Astrocyte of the cerebellum (primary cell): ENCODE data around the gene GALM.

ENCODE experiments used
- DNase-seq: peaks from one replicate; pipeline ENCODE4 v3.0.0-alpha.2; 2011; ENCODE audit warnings: low read depth
- H3K4me3 ChIP-seq: 2 replicates; pipeline ENCODE4 v1.5.1; 2011; ENCODE audit warnings: mild to moderate bottlenecking, low read depth, low read length, moderate library complexity
- CTCF ChIP-seq: IDR thresholded peaks from 2 replicates; pipeline ENCODE4 v1.5.1; 2012; ENCODE audit warnings: low read length, low read depth, moderate library complexity, mild to moderate bottlenecking; ENCODE audit errors: missing control alignments
- in situ Hi-C: cut with HindIII; loops from 2 replicates; pipeline ENCODE4 v1.10.0; 2017; ENCODE audit warnings: low sequenced_read_pairs

Gene GALM

GRCh38 chr2:38737925-38738324 lies 72.0 kb downstream of the GALM start:
- no peak for TF ChIP-seq CTCF
- H3K4me3 ChIP-seq, result no peak overlapping the region
- no peak for DNase-seq
- in situ Hi-C loops, result loop anchor here (25.0 kb wide), 2 partner anchors 426 to 676 kb away; no protein-coding TSS in a partner anchor

- no peak for DNase-seq
- no peak for TF ChIP-seq CTCF
- no peak overlapping the region for H3K4me3 ChIP-seq
- in situ Hi-C loops, result loop anchor here (25.0 kb wide), 2 partner anchors 427 to 677 kb away; no protein-coding TSS in a partner anchor
Observed at GRCh38 chr2:38739524-38739923, 73.6 kb downstream of the GALM start.

GRCh38 chr2:38740851-38741731 lies 75.2 kb downstream of the GALM start:
- no peak overlapping the region for H3K4me3 ChIP-seq
- in situ Hi-C loops, result loop anchor here (5.0 to 25.0 kb wide), 3 partner anchors 169 to 679 kb away; no protein-coding TSS in a partner anchor
- peak; percentile 28 for TF ChIP-seq CTCF
- DNase-seq, result peak; percentile 60

GRCh38 chr2:38742797-38743559 lies 77.1 kb downstream of the GALM start:
- no peak for DNase-seq
- H3K4me3 ChIP-seq, result no peak overlapping the region
- in situ Hi-C loops, result loop anchor here (5.0 to 25.0 kb wide), 3 partner anchors 171 to 681 kb away; no protein-coding TSS in a partner anchor
- TF ChIP-seq CTCF, result no peak

- DNase-seq, result no peak
- in situ Hi-C loops, result loop anchor here (5.0 to 25.0 kb wide), 3 partner anchors 172 to 682 kb away; no protein-coding TSS in a partner anchor
- no peak overlapping the region for H3K4me3 ChIP-seq
- TF ChIP-seq CTCF, result no peak
Observed at GRCh38 chr2:38743672-38744398, 77.9 kb downstream of the GALM start.

GRCh38 chr2:38744399-38744780 lies 78.5 kb downstream of the GALM start:
- H3K4me3 ChIP-seq, result no peak overlapping the region
- no peak for TF ChIP-seq CTCF
- in situ Hi-C loops, result loop anchor here (5.0 to 25.0 kb wide), 3 partner anchors 172 to 682 kb away; no protein-coding TSS in a partner anchor
- DNase-seq, result no peak
